ENCODE measurements around the gene HDAC9. TPM values are rescaled to one million over a fixed set of nuclear protein-coding genes. Genes with fewer than 3 reads are reported as not detected.

Gene HDAC9
- polyA plus RNA-seq, 1 of the 3 experiments (the other 2 are of a cell fraction) = 11.6 TPM

DNA sequence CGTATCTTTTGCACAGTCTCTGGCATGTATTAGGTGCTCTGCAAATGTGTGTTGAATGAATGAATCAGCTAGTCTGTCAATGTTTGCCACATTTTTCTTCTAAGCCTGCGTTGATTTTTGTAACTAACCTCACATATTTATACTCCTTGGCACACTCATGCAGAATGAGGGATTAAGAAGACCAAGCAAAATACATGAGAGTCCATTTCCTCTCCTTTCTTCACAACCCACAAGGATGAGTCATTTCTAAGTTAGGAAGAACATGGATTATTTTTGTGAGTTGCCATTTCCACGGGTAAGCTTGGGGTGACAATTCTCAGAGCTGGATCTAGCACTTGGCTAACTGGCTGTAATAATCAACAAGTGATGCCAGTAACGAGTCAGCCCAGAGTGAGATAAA is 463.1 kb downstream of the HDAC9 start:
- H2AFZ ChIP-seq (ENCODE audit: low read depth) = no peak overlapping the region; the same call in 1 of the 2 replicates
- 85% methylated on average over 4 of the region's 4 CpGs for WGBS (ENCODE audit: low lambda C conversion rate)
- ChIA-PET POLR2A (no interaction called here), CTCF (no interaction called here)
- H3F3A ChIP-seq (replicated peaks; ENCODE audit: insufficient read depth) = no peaks in the 10 kb centered on the region
- TF ChIP-seq NFIC (IDR thresholded peaks at IDR 0.05; ENCODE audit: borderline replicate concordance) = no peak
- no peak for TF ChIP-seq RAD21 (IDR thresholded peaks at IDR 0.05; ENCODE audit: low read length)
- no peak for TF ChIP-seq TEAD4 (IDR thresholded peaks at IDR 0.05; ENCODE audit: borderline replicate concordance, insufficient read depth)
- TF ChIP-seq POLR2AphosphoS5 (IDR thresholded peaks at IDR 0.05; ENCODE audit: low read depth, low read length) = 0 out of 2 replicates have a peak, but pooled peaks have one; percentile 15
- no peak for TF ChIP-seq EZH2phosphoT487 (IDR thresholded peaks at IDR 0.05; ENCODE audit: borderline replicate concordance, low read depth)
- TF ChIP-seq PBX3 (IDR thresholded peaks at IDR 0.05) = no peak
- no peak for TF ChIP-seq MEF2A (IDR thresholded peaks at IDR 0.05; ENCODE audit: borderline replicate concordance, low read depth)
- no peak for TF ChIP-seq SMC3 (IDR thresholded peaks at IDR 0.05; ENCODE audit: low read depth, low read length)
- TF ChIP-seq FOXM1 (IDR thresholded peaks at IDR 0.05; ENCODE audit: low read depth) = no peak
- no peak for TF ChIP-seq MXI1 (IDR thresholded peaks at IDR 0.05; ENCODE audit: low read depth, low read length)
- TF ChIP-seq FOSL2 (IDR thresholded peaks at IDR 0.05; ENCODE audit: borderline replicate concordance, low read depth) = 0 out of 2 replicates have a peak, but pooled peaks have one; percentile 34
- TF ChIP-seq TAF1 (IDR thresholded peaks at IDR 0.05; ENCODE audit: borderline replicate concordance, low read depth, low read length) = no peak
- no peak for TF ChIP-seq TCF12 (IDR thresholded peaks at IDR 0.05)
- TF ChIP-seq CHD2 (IDR thresholded peaks at IDR 0.05; ENCODE audit: low read length, partially characterized antibody) = no peak
- no peak for TF ChIP-seq RCOR1 (IDR thresholded peaks at IDR 0.05; ENCODE audit: low read length)
- TF ChIP-seq ZBTB33 (IDR thresholded peaks at IDR 0.05; ENCODE audit: borderline replicate concordance, low read depth) = no peak
- H3K27me3 ChIP-seq (ENCODE audit: insufficient read depth) = no peaks in the 10 kb centered on the region
- DNase-seq = no peak
- H3K27ac ChIP-seq (ENCODE audit: low read depth in 2 of 2, low read length in 1 of 2) = no peak overlapping the region
- no peak overlapping the region for H3K4me3 ChIP-seq (ENCODE audit: low read depth in 2 of 2, low read length in 1 of 2)
- no peak overlapping the region for H3K4me2 ChIP-seq
- no peaks in the 10 kb centered on the region for H4K20me1 ChIP-seq (ENCODE audit: insufficient read depth)
- H3K36me3 ChIP-seq (replicated peaks in 1 of 2; ENCODE audit: control insufficient read depth in 1 of 2, insufficient read depth in 2 of 2, low read length in 1 of 2) = peaks cover 0 to 16% of the 10 kb centered on the region in 2 experiments
- no peaks in the 10 kb centered on the region for H3K9me2 ChIP-seq
- H3K79me2 ChIP-seq (ENCODE audit: insufficient read depth) = no peaks in the 10 kb centered on the region
- no peak overlapping the region for H3K9ac ChIP-seq
- H3K4me1 ChIP-seq (ENCODE audit: control insufficient read depth in 1 of 2, insufficient read depth in 2 of 2, low read depth in 1 of 2, low read length in 1 of 2) = peaks cover 0 to 4% of the 10 kb centered on the region in 2 experiments; a peak in 3 of 4 replicates
- no peaks in the 10 kb centered on the region for H3K9me3 ChIP-seq

DNA sequence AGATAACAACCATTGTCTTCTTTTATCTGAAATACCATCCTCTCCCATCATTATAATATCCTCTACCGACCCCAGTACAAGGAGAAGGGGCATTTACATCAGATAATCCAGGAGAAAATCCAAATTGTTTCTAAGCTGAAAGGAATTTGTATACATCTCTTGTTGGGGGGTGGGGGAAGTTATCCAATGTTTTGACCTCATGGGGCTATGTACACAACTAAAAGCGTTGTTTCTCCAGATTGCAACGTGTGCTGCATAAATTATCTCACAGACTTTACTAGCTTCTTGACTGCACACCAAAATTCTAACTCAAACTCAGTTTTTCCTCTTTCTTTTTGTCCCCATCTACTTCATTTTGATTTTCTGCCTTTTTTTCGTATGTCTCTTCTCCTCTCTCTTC is 465.2 kb downstream of the HDAC9 start:
- Histone ChIP-seq H4K20me1 (ENCODE audit: insufficient read depth) (no peaks in the 10 kb centered on the region), H3K9ac (no peak overlapping the region), H3K79me2 (ENCODE audit: insufficient read depth) (no peaks in the 10 kb centered on the region), H3K4me3 (ENCODE audit: low read depth in 2 of 2, low read length in 1 of 2) (no peak overlapping the region), H3K27me3 (ENCODE audit: insufficient read depth) (no peaks in the 10 kb centered on the region), H3K9me3 (no peaks in the 10 kb centered on the region), H3K4me2 (no peak overlapping the region), H3K36me3 (replicated peaks in 1 of 2; ENCODE audit: control insufficient read depth in 1 of 2, insufficient read depth in 2 of 2, low read length in 1 of 2) (peaks cover 0 to 33% of the 10 kb centered on the region in 2 experiments), H3K9me2 (no peaks in the 10 kb centered on the region), H3F3A (replicated peaks; ENCODE audit: insufficient read depth) (peaks cover 3% of the 10 kb centered on the region), H3K4me1 (ENCODE audit: control insufficient read depth in 1 of 2, insufficient read depth in 2 of 2, low read depth in 1 of 2, low read length in 1 of 2) (peaks cover 0 to 4% of the 10 kb centered on the region in 2 experiments; a peak in 3 of 4 replicates), H2AFZ (ENCODE audit: low read depth) (no peak overlapping the region), H3K27ac (ENCODE audit: low read depth in 2 of 2, low read length in 1 of 2) (peak overlapping the region in 1 of 2 experiments; percentile 77; a peak in 1 of 4 replicates)
- TF ChIP-seq RXRA (IDR thresholded peaks at IDR 0.05; ENCODE audit: borderline replicate concordance, low read depth) = no peak
- no peak for TF ChIP-seq SIN3A (IDR thresholded peaks at IDR 0.05; ENCODE audit: borderline replicate concordance, low read depth, low read length)
- no peak for TF ChIP-seq GABPA (IDR thresholded peaks at IDR 0.05; ENCODE audit: low read depth)
- TF ChIP-seq POLR2AphosphoS5 (IDR thresholded peaks at IDR 0.05; ENCODE audit: low read depth, low read length) = no peak
- TF ChIP-seq, protein P1, sequence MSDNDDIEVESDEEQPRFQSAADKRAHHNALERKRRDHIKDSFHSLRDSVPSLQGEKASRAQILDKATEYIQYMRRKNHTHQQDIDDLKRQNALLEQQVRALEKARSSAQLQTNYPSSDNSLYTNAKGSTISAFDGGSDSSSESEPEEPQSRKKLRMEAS (IDR thresholded peaks at IDR 0.05; ENCODE audit: low read depth) = no peak
- TF ChIP-seq NFIC (IDR thresholded peaks at IDR 0.05; ENCODE audit: borderline replicate concordance) = no peak
- no peak for TF ChIP-seq ELF1 (IDR thresholded peaks at IDR 0.05)
- no peak for TF ChIP-seq JUND (IDR thresholded peaks at IDR 0.05)
- TF ChIP-seq TAF1 (IDR thresholded peaks at IDR 0.05; ENCODE audit: borderline replicate concordance, low read depth, low read length) = no peak
- no peak for TF ChIP-seq FOXJ3 (CRISPR knock-in tag; IDR thresholded peaks at IDR 0.05)
- no peak for TF ChIP-seq GATA2 (CRISPR knock-in tag; IDR thresholded peaks at IDR 0.05)
- no peak for TF ChIP-seq MEF2A (IDR thresholded peaks at IDR 0.05; ENCODE audit: borderline replicate concordance, low read depth)
- no peak for TF ChIP-seq USF2 (IDR thresholded peaks at IDR 0.05; ENCODE audit: borderline replicate concordance, low read depth, low read length)
- TF ChIP-seq YY1 (IDR thresholded peaks at IDR 0.05; ENCODE audit: low read depth) = no peak
- TF ChIP-seq MXI1 (IDR thresholded peaks at IDR 0.05; ENCODE audit: low read depth, low read length) = no peak
- no peak for TF ChIP-seq TEAD4 (IDR thresholded peaks at IDR 0.05; ENCODE audit: borderline replicate concordance, insufficient read depth)
- no peak for TF ChIP-seq TCF12 (IDR thresholded peaks at IDR 0.05)
- no peak for DNase-seq
- CTCF ChIA-PET = interaction anchor here (0.6 to 1.6 kb wide), 5 partner anchors 10 to 388 kb away, joined by 3 to 7 read pairs (median 3); no protein-coding TSS in a partner anchor
- 83% methylated on average over 4 of the region's 4 CpGs for WGBS (ENCODE audit: low lambda C conversion rate)
- POLR2A ChIA-PET = interaction anchor here (0.9 kb wide), 1 partner anchor 9 kb away, joined by 3 read pairs; no protein-coding TSS in a partner anchor

Data from SK-N-SH (cell line).